DLD1 (cell line): ENCODE results near the gene C20orf173.

Source experiments
- in situ Hi-C: cut with HindIII; loops from 2 replicates; pipeline ENCODE4 v1.10.0; 2017; ENCODE audit warnings: low sequenced_read_pairs

Gene C20orf173

GRCh38 chr20:35508493-35509218 lies 20.8 kb downstream of the C20orf173 start:
- in situ Hi-C loops: no loop called here

GRCh38 chr20:35506872-35507638 lies 22.4 kb downstream of the C20orf173 start:
- in situ Hi-C loops: no loop called here

- in situ Hi-C loops: no loop called here
Measured at GRCh38 chr20:35506179-35506578, 23.3 kb downstream of the C20orf173 start.

- in situ Hi-C loops: no loop called here
Measured at GRCh38 chr20:35504751-35505150, 24.7 kb downstream of the C20orf173 start.

- in situ Hi-C loops: no loop called here
Measured at GRCh38 chr20:35503841-35504561, 25.5 kb downstream of the C20orf173 start.

- in situ Hi-C loops: no loop called here
Measured at GRCh38 chr20:35503281-35503680, 26.2 kb downstream of the C20orf173 start.

GRCh38 chr20:35502352-35502751 lies 27.1 kb downstream of the C20orf173 start:
- in situ Hi-C loops: no loop called here

- in situ Hi-C loops: loop anchor here (5.0 kb wide), 1 partner anchor 42 kb away; the partner anchor contains the start of gene CEP250
Measured at GRCh38 chr20:35499271-35499670, 30.2 kb downstream of the C20orf173 start.

GRCh38 chr20:35497780-35498189 lies 31.7 kb downstream of the C20orf173 start:
- in situ Hi-C loops: loop anchor here (5.0 kb wide), 1 partner anchor 40 kb away; the partner anchor contains the start of gene CEP250

GRCh38 chr20:35497320-35497719 lies 32.1 kb downstream of the C20orf173 start:
- in situ Hi-C loops: loop anchor here (5.0 kb wide), 1 partner anchor 40 kb away; the partner anchor contains the start of gene CEP250

- in situ Hi-C loops: loop anchor here (5.0 kb wide), 1 partner anchor 39 kb away; the partner anchor contains the start of gene CEP250
Measured at GRCh38 chr20:35496481-35496880, 33.0 kb downstream of the C20orf173 start.

- in situ Hi-C loops: no loop called here
Measured at GRCh38 chr20:35492352-35492751, 37.1 kb downstream of the C20orf173 start.

- in situ Hi-C loops: no loop called here
Measured at GRCh38 chr20:35491823-35492222, 37.6 kb downstream of the C20orf173 start.

GRCh38 chr20:35490736-35491181 lies 38.7 kb downstream of the C20orf173 start:
- in situ Hi-C loops: no loop called here

GRCh38 chr20:35489717-35490116 lies 39.7 kb downstream of the C20orf173 start:
- in situ Hi-C loops: no loop called here

GRCh38 chr20:35487479-35487878 lies 42.0 kb downstream of the C20orf173 start:
- in situ Hi-C loops: no loop called here

- in situ Hi-C loops: loop anchor here (10.0 kb wide), 1 partner anchor 165 kb away; no protein-coding TSS in a partner anchor
Measured at GRCh38 chr20:35479798-35480197, 49.7 kb downstream of the C20orf173 start.

- in situ Hi-C loops: loop anchor here (10.0 kb wide), 1 partner anchor 166 kb away; no protein-coding TSS in a partner anchor
Measured at GRCh38 chr20:35478804-35479472, 50.5 kb downstream of the C20orf173 start.
